Prostate gland (tissue), 2 donors: ENCODE measurements around the gene TTBK1.

ENCODE experiments used
- CTCF ChIP-seq, 4 experiments: fragments of 200-600 bp in 2 of 4; fragments of 450-650 bp in 2 of 4; sonication (generic) in 2 of 4; IDR thresholded peaks; 1 replicate in 3 of 4; 2 replicates in 1 of 4; pipeline ENCODE4 v1.5.1; 2016 to 2019; ENCODE audit warnings: antibody characterized with exemption in 4 of 4, mild to moderate bottlenecking in 2 of 4, moderate library complexity in 2 of 4
- POLR2A ChIP-seq: fragments of 450-650 bp; IDR thresholded peaks from one replicate; pipeline ENCODE4 v1.6.1; 2016; ENCODE audit warnings: antibody characterized with exemption, mild to moderate bottlenecking
- POLR2AphosphoS5 ChIP-seq: sonication (generic); formaldehyde crosslinking; IDR thresholded peaks from one replicate; pipeline ENCODE4 v1.6.1; 2017; ENCODE audit warnings: antibody characterized with exemption

GRCh38 chr6:43257367-43258145 is 14.3 kb downstream of the TTBK1 start:
- TF ChIP-seq POLR2AphosphoS5: no peak
- TF ChIP-seq CTCF (IDR thresholded peaks at IDR 0.05): no peak
- no peak for TF ChIP-seq POLR2A
